ENCODE measurements around the gene BCL7A. TPM values are rescaled to one million over a fixed set of nuclear protein-coding genes. Genes with fewer than 3 reads are reported as not detected.

BCL7A gene
- total and polyA plus RNA-seq, 4 donors, result 3.5 to 8.3 (median 4.9) TPM

GRCh38 chr12:122096014-122096413 is 74.3 kb downstream of the BCL7A start:
- H3K9ac ChIP-seq (ENCODE audit: low read depth in 1 of 2, low read length in 2 of 2), result no peak overlapping the region
- WGBS, result 75% methylated on average over 9 of the region's 9 CpGs
- no peak overlapping the region for H3K4me3 ChIP-seq (ENCODE audit: low read depth in 1 of 3, low read length in 3 of 3)
- peak overlapping the region in 1 of 2 donors; percentile 34 for H3K27ac ChIP-seq (ENCODE audit: low read depth in 1 of 2, low read length in 2 of 2)
- no peak for DNase-seq (ENCODE audit: low spot score)
- H3K36me3 ChIP-seq (ENCODE audit: control insufficient read depth in 4 of 4, insufficient read depth in 3 of 4, low read depth in 1 of 4, low read length in 3 of 4), result peaks cover 0 to 2% (median 0%) of the 10 kb centered on the region in 4 donors
- TF ChIP-seq NR2F2 (IDR thresholded peaks at IDR 0.05) (no peak), MAX (IDR thresholded peaks at IDR 0.05) (no peak), ZBTB33 (IDR thresholded peaks at IDR 0.05) (no peak), GABPA (IDR thresholded peaks at IDR 0.05 in 1 of 2, conservative IDR thresholded peaks at IDR 0.05 in 1 of 2) (no peak), SP1 (IDR thresholded peaks at IDR 0.05) (no peak), ATF3 (IDR thresholded peaks at IDR 0.05) (no peak), CTCF (IDR thresholded peaks at IDR 0.05; ENCODE audit: low read depth, low read length, missing input control) (no peak), HNF4A (conservative IDR thresholded peaks at IDR 0.05) (no peak), RAD21 (IDR thresholded peaks at IDR 0.05) (no peak), HNF4G (IDR thresholded peaks at IDR 0.05) (no peak), YY1 (IDR thresholded peaks at IDR 0.05) (no peak), JUND (IDR thresholded peaks at IDR 0.05) (no peak), RXRA (IDR thresholded peaks at IDR 0.05) (no peak), REST (IDR thresholded peaks at IDR 0.05) (no peak), TAF1 (conservative IDR thresholded peaks at IDR 0.05) (no peak), FOXA2 (IDR thresholded peaks at IDR 0.05) (no peak), FOXA1 (IDR thresholded peaks at IDR 0.05) (no peak), EGR1 (IDR thresholded peaks at IDR 0.05; ENCODE audit: low read depth in 2 of 2) (no peak)
- H3K9me3 ChIP-seq (ENCODE audit: control insufficient read depth in 4 of 4, low read length in 3 of 4), result no peaks in the 10 kb centered on the region
- peaks cover 20 to 38% (median 25%) of the 10 kb centered on the region in 4 donors for H3K4me1 ChIP-seq (ENCODE audit: control insufficient read depth in 4 of 4, insufficient read depth in 4 of 4, low read length in 3 of 4)
- no peaks in the 10 kb centered on the region for H3K27me3 ChIP-seq (ENCODE audit: control insufficient read depth in 4 of 4, insufficient read depth in 4 of 4, low read length in 3 of 4)
